HG02884 (cell line): ENCODE data around the gene GTSE1.

ENCODE experiments used
- ATAC-seq: cut with Tn5 transposase; IDR thresholded peaks from one replicate; pipeline ENCODE4 v1.9.1; 2021; ENCODE audit warnings: mild to moderate bottlenecking, moderate library complexity; ENCODE audit not compliant: unreplicated experiment

Gene GTSE1

DNA sequence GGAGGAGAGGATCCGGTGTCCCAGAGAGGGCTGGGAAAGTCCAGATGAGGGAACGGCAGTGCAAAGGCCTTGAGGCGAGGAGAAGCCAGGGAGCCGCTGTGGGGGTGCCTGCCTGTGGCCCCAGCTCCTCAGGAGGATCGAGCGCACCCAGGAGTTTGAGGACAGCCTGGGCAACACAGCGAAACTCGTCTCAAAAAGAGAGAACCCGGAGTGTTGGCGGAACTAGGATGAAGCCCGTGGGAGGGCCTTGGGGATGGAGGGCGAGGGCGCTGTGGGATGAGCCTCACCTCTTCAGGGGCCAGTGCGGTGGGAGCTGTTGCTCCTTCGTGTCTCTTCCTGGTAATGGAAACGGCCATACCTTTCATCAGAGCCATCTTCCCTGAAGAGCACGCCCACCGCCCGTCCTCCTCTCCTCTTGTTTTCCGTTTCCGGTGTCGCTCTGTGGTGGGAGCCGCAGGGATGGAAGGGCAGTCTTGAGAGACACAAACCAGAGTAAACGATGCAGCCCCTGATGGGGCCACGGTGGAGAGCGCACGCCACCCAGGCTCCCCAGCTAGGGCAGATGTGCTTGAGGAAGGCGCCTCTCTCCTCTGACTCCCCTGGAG lies 54.6 kb downstream of the GTSE1 start:
- no peak for ATAC-seq

- no peak for ATAC-seq
Measured at GRCh38 chr22:46351767-46352166, 55.1 kb downstream of the GTSE1 start.

DNA sequence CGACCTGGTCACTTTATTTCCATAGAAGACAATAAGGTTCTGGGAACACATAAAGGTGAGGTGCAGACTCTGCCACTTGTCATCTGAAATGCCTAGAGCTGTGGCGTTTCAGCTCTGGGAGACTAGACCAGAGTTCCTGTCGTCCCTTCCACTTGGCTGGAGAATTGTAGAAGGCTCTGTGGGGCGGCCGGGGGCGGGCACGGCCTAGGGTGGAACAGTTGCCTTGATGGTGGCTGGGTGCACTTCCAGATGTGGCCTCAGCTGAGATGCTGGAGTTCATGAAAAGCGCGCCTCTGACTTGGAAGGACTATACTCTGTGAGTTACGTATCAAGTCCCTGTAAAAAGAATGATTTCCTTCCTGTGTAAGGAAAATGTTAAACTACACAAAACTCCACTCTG lies 55.6 kb downstream of the GTSE1 start:
- ATAC-seq: no peak

DNA sequence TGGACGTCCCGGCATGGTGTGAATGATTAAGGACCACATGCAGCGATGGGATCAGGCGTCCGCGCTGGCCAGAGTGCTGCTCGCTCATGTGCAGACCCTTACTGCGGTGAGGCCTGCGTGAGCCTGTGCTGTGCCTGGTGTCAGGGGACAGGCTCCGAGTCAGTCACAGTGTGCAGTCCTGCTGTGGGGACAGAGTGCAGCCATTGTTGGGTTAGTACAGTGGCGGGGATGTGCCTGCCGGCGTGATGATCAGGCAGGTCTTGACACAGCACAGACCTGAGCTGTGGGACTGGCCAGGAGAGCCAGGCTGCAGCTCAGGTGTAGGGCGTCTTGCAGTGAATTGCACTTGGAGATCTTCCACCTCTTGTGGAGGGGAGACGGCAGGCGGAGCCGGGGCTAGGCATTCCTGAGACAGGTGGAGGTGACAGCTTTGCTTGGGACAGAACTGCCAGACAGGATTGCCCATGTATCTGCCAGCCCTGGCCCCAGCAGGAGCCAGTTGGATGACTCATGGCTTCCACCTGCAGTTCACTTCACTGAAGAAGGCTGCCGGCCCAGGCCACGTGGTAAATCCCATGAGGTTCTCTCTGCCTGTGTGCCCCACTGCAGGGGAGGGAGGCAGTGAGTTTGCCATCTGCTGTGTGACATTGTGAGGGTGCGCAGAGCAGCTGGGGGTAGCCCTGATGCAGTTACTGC lies 56.2 kb downstream of the GTSE1 start:
- no peak for ATAC-seq

DNA sequence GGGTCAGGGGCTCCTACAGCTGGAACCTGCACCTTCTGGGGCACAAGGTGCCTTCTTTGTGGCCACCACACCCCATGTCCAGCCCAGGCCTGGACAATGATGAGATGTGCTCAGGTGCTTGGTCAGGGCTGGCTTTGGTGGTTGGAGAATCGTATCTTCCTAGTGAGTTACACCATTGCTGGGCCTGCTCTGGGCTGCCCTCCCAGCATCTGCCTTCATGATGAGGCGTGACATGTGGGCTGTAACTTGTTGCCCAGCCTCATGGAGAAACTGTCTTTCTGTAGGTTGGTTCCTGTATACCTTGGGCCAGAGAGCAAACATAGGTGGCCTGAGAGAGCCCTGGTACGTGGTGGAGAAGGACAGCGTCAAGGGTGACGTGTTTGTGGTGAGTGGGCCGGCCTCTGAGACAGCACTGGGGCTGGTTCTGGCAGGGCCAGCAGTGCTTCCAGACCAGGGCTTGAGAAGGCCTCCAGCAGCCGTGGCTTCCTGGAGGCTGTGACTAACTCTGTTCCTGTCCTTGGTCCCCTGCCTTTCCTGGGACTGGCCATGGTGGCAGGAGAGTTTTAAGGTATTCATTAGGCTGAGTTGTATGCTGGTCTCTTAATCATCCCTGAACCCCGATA lies 56.9 kb downstream of the GTSE1 start:
- no peak for ATAC-seq

- no peak for ATAC-seq
Measured at GRCh38 chr22:46354176-46354992, 57.7 kb downstream of the GTSE1 start.

DNA sequence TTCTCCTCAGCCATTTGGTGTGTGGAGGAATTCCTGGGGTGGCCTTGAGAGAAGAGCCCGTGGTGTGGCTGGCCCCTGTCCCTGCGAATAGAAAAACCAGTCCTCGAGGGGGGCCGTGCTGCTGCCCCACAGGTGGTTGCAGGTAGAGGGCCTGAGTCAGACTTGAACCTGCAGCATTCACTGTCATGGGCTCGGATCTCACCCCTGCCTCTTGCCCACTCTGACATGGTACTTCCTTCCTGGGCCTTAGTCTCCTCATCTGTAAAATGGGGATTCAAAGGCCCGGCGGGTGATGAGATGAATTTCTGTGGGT lies 58.3 kb downstream of the GTSE1 start:
- no peak for ATAC-seq

GRCh38 chr22:46355369-46355995 lies 58.8 kb downstream of the GTSE1 start:
- no peak for ATAC-seq

DNA sequence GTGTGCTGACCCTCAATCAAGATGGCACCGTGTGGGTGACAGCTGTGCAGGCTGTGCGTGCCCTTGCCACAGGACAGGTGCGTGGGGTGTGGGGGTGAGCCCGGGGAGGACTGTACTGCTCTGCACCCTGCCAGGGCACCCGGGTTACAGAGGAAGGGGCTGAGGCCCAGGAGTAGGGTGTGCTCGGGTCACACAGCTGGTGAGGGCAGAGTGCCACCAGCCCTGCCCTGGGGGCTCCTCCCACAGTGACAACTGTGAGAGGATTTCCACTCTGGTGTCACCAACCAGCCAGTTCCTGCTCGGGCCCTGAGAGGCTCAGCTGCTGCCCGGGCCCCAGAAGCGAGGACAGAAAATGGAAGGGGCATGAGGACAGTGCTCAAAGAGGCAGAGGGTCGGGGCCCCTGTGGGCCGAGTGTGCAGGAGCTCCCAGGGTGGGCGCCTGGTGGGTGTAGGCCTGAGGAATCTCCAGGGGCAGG lies 59.4 kb downstream of the GTSE1 start:
- no peak for ATAC-seq

DNA sequence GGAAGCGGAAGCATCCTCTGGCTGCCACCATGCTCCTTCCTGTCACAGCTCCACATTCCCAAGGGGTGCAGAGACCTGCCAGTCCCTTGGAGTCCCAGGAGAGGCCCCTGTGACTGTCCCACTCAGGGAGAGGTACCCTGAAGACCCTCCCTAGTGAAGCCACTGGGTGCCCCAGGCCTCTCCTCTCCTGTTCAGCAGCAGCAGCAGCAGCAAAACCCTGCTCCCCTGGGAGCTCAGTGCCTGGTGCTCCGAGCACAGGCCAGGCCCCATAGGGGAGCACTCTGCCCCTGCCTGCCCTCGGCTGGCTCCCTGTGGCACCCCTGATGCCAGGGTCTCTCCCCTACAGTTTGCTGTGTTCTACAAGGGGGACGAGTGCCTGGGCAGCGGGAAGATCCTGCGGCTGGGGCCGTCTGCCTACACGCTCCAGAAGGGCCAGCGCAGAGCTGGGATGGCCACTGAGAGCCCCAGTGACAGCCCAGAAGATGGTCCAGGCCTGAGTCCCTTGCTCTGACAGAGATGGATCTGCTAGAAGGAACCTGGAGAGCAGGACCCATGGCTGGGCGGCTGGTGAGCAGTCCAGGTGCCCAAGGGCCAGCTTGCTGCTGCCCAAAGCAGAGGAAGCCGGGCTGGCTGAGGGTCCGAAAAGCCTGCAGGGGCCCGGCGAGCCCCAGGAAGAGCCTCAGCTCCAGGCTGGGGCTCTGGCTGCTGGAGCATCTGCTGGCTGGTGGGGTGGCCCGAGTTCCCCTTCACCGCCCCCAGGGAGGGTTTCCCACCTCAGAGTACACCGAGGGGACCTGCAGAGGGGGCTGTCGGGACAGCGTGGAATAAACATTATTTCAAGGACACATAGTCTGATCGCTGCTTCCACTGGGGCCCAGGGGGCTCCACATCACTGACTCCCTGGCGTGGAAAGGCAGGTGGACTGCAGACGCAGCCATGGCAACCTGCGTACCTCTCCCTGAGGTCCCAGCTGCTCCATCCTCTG lies 60.1 kb downstream of the GTSE1 start:
- ATAC-seq: no peak

DNA sequence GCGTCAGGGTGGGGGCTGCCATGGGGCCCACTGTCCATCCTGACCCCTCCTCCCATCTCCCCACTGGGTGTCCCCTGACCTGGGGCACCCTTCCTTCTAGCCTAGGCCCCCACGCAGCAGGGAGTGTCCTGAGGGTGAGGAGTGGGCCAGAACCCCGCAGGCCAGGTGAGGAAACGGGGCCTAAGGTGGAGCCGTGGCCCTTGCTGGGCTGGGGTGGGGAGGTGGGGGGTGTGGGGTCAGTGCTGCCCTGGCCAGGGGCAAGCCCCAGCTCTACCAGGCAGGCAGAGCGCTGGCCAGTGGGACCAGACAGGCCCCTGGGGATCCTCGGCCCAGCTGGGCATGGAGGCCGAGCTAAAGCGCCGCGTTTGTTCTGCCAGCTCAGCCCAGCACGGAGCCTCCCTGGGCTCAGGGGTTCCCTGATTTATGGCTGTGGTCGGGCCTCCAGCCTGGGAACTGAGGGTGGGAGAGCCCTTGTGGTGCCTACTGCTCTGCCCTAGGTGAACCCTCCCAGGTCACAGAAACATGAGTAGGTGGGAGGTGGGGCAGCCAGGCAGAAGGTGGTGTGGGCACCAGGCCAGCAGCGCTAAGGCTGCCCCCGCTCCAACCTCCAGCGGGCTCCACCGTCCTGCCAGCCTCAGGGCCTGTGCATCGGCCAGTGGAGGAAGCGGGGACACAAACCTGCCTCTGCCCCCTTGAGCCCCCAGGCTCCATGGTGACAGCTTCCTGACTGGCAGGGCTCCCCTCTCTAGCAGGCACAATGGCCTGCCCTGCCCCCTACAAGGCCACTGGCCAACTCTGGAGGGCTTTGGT lies 61.2 kb downstream of the GTSE1 start:
- ATAC-seq: no peak

GRCh38 chr22:46358766-46359165 lies 62.1 kb downstream of the GTSE1 start:
- no peak for ATAC-seq

DNA sequence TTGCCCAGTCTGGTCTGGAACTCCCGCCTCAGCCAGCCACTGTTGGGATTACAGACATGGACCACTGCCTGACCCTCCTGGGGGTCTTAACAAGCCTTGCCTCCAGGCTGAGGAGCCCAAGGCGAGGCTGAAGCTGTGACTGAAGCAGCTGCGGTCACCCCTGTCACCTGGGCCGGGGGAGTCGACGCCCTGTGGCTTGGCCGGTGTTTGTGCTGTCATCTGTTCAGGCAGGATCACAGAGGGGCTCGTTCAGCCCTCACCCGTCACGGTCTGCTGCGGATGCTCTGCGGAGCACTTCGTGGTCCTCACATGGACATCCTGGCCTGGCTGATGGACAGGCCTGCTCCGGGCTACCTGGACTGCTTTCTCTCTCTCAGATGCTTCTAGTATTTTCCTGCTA lies 62.7 kb downstream of the GTSE1 start:
- ATAC-seq: no peak

GRCh38 chr22:46360097-46360496 lies 63.4 kb downstream of the GTSE1 start:
- ATAC-seq: no peak

DNA sequence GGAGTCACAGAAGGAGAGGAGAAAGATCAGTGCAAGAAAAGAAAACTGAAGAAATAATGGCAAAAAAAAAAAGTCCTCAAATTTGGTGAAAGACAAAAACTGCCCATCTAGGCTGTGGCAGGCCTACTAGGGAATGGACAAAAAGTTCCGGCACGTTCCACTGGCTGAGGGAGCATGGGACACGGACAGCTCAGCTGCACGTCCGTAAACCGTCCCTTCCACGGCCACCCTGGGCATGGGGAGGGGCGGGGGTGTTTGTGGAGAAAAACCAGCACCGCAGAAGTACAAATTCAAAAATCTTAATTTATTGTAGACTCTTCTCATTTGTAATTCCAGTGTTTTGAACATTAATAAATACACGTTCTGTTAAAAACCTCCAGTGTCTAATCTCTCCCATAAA lies 64.2 kb downstream of the GTSE1 start:
- no peak for ATAC-seq

DNA sequence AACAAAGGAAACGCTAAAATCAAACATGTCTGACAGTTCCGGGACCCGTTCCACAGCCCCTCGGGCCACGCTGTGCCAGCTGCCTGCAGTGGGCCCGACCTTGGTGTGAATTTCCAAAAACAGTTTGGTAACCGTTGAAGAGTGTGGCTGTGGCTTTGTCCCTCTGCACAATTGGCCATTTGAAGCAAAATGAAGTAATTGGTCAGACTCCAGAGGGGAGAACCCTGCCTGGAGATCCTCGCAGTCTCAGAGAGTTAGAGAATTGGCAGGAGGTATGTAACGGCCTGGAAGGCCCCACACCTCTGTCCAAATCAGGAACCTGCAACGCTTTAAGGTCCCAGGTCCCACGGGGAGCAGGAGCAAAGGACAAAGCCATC lies 65.1 kb downstream of the GTSE1 start:
- ATAC-seq: no peak

GRCh38 chr22:46362203-46362933 lies 65.7 kb downstream of the GTSE1 start:
- ATAC-seq: no peak

- ATAC-seq: no peak
Measured at GRCh38 chr22:46362934-46363515, 66.4 kb downstream of the GTSE1 start.
